Right renal cortex interstitium (tissue), 3 donors: ENCODE measurements around the gene LRRC8E. TPM values are rescaled to one million over a fixed set of nuclear protein-coding genes. Genes with fewer than 3 reads are reported as not detected.

Experiments
- DNase-seq, 3 donors: peaks; one replicate each; pipeline ENCODE4 v3.0.0-alpha.2; 2013; ENCODE audit warnings: low read depth in 3 of 3, low spot score in 2 of 3
- polyA plus RNA-seq, 3 donors: library from polyadenylated mRNA; unstranded; fragments of 120-200 nt; gene quantifications; one replicate each; pipeline ENCODE4 v1.2.1, GENCODE V29; 2013; ENCODE audit not compliant: insufficient read length in 3 of 3

Gene LRRC8E
- polyA plus RNA-seq, 3 donors, result 1.9 to 2.4 (median 2.3) TPM

GRCh38 chr19:7907122-7907521, 18.8 kb downstream of the LRRC8E start:
- no peak for DNase-seq

- no peak for DNase-seq
Measured at GRCh38 chr19:7907544-7907943, 19.2 kb downstream of the LRRC8E start.

DNA sequence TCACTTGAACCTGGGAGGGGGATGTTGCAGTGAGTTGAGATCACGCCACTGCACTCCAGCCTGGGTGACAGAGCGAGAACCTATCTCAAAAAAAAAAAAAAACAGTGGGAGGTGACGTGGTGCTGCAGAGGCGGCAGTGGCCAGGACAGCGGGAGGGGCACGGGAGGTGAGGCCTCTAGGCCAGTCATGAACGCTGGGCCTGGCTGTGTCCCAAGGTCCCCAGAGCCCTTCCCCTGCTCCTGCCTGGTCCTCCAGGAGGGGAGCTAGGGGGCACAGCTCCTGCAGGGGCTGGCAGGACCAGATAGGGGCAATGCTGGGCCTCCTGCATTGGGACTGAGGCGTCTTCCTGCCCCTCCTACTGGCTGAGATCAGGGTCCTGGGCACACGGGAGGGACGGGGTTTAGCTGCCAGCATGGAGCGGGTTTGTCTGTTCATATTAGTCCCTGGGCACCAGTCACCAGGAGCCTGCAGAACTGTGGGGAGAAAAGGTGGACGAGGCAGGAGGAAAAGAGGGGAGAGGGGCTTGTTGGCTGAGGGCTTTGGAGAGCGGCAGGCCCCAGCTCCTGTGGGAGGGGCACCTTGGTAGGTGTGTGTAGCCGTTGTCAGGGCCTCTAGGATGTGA, 19.9 kb downstream of the LRRC8E start:
- DNase-seq, result no peak

DNA sequence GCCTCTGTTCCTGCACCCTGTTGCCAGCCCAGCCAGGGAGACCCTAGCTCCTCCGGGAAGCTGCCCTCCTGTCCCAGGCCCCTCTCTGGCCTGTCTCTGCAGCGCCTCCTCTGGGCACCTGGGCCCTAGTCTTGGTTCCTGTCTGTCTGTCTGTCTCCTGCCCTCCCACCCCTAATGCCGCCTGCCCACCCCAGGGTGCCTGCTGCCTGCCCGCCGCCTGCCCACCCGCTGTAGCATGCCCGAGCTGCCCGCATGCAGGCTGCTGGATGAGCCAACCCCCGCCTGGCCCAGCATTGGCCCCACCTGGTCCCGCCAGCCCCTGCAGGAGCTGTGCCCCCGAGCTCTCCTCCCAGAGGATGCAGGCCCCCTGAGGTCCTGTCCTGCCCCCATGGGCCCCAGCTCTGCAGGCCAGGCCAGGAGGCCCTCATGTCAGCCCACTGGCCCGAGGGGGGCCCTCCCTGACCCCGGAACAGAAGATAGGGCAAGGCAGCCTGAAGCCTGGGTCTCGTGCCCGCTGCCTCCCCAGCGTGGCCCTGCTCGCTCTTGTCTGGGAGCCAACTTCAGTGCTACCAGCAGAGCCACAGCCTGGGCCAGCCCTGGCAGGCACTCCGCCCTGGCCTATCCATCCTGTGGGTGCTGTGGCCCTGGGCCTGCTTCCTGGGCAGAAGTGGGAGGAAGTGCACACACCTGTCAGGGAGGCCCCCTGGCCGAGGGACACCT, 20.6 kb downstream of the LRRC8E start:
- DNase-seq, result no peak

- no peak for DNase-seq
Measured at GRCh38 chr19:7909471-7910067, 21.3 kb downstream of the LRRC8E start.

- DNase-seq, result no peak
Measured at GRCh38 chr19:7910321-7911161, 22.2 kb downstream of the LRRC8E start.

DNA sequence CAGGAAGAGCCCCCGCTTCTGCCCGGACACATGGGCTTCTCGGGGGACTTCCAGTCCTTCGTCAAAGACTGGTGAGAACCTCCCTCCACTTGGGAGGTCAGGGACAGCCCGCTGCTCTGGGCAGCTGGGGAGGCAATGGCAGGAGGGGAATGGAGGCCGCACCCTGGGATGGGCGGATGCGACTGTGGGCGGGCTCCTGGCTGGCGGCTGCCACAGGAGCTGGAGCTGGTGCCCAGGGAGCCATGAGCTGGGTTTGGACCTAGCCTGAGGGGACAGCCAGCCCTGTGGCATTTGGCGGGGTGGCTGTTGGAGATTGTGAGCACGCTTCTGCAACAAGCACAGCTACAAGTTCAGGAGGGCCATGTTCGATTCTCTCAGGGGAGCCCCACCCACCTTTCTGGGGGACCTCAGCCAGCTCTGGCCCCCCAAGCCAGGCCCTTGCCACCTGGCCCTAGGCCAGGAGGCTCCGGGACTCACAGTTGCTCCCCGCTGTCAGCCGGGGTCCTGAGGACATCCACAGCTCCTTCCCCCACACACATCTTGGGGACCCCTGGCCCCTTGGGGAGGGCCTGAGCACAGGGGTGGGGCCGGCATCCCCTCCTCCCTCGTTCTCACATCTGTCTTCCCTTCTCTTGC, 23.3 kb downstream of the LRRC8E start:
- no peak for DNase-seq

DNA sequence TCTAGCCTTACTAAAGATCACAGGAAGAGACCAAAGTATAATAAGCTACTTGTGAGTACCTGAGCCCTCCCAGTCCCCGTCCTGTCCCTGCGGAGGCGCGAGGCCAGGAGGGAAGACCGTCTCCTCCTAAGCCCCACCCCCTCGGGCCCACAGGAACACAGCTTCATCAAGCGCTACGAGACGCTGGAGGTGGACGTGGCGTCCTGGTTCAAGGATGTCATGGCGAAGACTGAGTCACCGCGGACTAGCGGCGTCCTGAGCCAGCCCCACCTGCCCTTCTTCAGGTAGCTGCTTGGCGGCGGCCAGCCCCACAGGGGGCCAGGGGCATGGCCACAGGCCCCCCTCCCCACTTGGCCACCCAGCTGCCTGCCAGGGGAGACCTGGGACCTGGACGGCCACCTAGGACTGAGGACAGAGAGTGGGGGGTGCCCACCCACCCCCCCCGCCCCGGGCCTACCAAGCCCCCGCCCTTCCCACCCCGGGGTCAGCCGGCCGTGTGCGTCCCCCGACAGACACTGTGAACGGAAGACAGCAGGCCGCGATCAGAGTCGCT, 23.9 kb downstream of the LRRC8E start:
- no peak for DNase-seq

- no peak for DNase-seq
Measured at GRCh38 chr19:7912697-7913564, 24.6 kb downstream of the LRRC8E start.

- DNase-seq, result no peak
Measured at GRCh38 chr19:7913652-7914051, 25.3 kb downstream of the LRRC8E start.

DNA sequence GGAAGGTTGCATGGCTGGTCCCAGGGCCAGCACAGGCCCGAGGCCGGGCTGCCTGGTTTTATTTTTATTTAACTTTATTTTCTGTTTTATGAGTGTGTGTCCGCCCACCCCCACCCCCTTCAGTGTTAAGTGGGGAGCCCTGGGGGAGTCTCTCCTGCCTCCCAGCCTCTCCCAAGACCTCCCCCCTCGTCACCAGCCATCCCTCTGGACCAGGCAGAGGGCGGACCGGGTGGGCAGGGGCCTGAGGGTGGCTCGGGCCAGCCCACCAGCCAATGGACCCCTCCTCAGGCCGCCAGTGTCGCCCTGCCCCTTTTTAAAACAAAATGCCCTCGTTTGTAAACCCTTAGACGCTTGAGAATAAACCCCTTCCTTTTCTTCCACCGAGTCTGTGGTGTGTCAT, 25.8 kb downstream of the LRRC8E start:
- DNase-seq, result no peak

DNA sequence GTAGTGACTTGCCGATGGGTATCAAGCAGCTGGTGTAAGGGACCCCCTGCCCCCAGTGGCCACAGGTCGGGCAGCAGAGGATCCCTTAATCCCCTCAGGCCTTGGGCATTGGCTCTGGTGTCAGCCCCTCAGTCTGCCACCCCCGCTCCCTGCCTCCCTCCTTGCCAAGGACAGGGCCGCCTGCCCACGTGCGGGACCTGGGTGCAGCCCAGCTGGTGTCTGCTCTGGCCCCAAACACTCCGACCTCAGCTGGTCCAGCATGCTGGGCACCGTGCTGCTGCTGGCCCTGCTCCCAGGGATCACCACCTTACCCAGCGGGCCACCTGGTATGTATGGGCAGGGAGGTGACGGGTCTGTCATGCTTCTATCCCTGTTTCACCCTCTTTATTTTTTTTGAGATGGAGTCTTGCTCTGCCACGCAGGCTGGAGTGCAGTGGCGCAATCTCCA, 26.3 kb downstream of the LRRC8E start, which contains the start of gene TGFBR3L:
Gene TGFBR3L, plus strand, starts transcription at position 233 of the 448 bp plus-strand sequence.
- no peak for DNase-seq

DNA sequence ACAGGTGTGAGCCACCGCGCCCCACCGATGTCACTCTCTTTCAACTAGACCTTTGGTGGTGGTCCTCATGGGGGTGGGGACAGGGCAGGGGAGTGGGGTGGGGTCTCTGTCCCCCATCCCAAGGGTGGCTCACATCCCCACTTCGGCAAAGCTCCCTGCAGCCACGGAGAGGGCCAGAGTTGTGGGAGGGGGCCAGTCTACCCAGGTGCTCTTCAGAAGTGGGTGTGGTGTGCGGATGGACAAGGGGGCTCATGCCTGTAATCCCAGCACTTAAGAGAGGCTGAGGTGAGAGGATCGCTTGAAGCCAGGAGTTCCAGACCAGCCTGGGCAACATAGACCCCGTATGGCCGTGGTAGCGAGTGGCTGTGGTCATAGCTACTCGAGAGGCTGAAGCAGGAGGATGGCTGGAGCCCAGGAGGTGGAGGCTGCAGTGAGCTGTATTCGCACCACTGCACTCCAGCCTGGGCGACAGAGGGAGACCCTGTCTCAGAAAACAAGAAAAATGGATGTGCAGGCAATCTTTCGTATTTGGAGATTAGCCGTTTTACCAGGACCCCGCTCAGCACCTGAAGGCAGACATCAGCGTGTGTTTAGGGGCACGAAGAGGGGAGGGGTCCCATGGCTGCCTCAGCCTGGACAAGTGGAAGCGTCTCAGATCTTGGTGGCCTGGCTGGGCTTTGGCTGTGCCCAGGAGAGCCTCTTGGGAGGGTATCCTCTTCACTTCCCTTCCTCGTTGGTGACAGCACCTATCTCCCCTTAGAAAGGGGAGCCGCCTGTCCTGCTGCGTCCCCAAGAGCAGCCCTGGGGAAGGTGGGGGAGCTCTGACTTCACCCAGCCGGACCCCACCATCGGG, 27.2 kb downstream of the LRRC8E start:
- no peak for DNase-seq

- DNase-seq, result no peak
Measured at GRCh38 chr19:7916103-7916954, 28.0 kb downstream of the LRRC8E start.

DNA sequence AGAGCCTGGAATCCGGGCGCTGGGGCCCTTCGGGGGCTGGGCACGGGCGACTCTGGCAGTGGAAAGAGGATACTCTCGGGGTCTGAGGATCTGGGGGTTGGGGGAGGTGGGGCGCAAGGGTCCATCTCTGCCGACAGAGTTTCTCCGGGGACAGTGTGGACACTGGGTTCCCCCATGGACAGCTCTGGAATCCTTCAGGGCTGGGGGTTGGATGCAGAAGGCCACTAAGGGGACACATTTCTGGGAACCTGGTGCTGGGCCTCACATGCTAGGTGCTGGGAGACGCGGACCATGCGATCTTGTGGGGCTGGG, 28.6 kb downstream of the LRRC8E start:
- DNase-seq, result no peak

- no peak for DNase-seq
Measured at GRCh38 chr19:7917267-7918061, 29.2 kb downstream of the LRRC8E start.
